Measurements from ENCODE around the gene MAMDC4. TPM values are rescaled to one million over a fixed set of nuclear protein-coding genes. Genes with fewer than 3 reads are reported as not detected.

MAMDC4 gene
- total and polyA plus RNA-seq, 2 of the 13 experiments (the other 11 are each of a cell fraction or from before 2014, with no cell fraction given) = 6.0 to 6.8 TPM

DNA sequence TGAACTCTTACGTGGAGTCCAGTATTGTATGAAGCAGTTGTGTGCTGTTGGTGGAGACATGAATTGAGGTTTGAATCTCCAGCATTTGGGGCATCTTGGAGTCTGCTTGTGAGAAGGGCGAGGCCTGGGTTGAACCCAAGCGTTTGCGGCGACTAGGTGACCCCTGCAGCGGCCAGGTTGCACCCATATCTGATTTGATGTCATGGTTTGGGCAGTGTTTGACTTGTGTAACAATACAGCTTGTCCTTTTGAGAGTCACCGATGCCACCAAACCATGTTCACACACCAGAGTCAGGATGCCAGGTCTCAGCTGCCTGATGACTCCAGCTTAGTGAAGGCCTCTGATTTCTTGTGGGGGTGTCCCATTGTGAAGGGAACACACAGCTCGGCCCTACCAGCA lies 36.3 kb downstream of the MAMDC4 start:
- ChIA-PET CTCF (ENCODE audit: low intra/inter-chr PET ratio, low total read pairs) (no interaction called here), POLR2A (interaction anchor here (7.1 kb wide), 1 partner anchor 41 kb away, joined by 45 read pairs; no protein-coding TSS in a partner anchor)
- DNase-seq (ENCODE audit: low spot score) (no peak), ATAC-seq (no peak), FAIRE-seq (no peak)
- Histone ChIP-seq H3K27ac (ENCODE audit: extremely low read length, insufficient read depth, low read length) (no peak overlapping the region), H4K20me1 (ENCODE audit: insufficient read depth, low read length) (0 out of 2 replicates have a peak, but pooled peaks cover 10% of the 10 kb centered on the region), H3K36me3 (replicated peaks in 1 of 2; ENCODE audit: control insufficient read depth in 1 of 2, insufficient read depth in 2 of 2, low read length in 2 of 2) (peaks cover 1 to 19% of the 10 kb centered on the region in 2 experiments; a peak in 4 of 5 replicates), H3K9ac (ENCODE audit: insufficient read depth, low read depth, low read length) (no peak overlapping the region), H3K4me1 (ENCODE audit: insufficient read depth, low read length) (peaks cover 37% of the 10 kb centered on the region), H3K79me2 (ENCODE audit: insufficient read depth, low read length) (peaks cover 61% of the 10 kb centered on the region), H3K4me2 (ENCODE audit: low read depth, low read length) (peak overlapping the region; percentile 32; the same call in 1 of the 2 replicates), H3K4me3 (replicated peaks in 1 of 3; ENCODE audit: insufficient read depth in 1 of 3, low read depth in 2 of 3, low read length in 3 of 3) (no peak overlapping the region), H3K9me3 (ENCODE audit: low read length) (no peaks in the 10 kb centered on the region), H3K27me3 (ENCODE audit: control insufficient read depth in 1 of 2, insufficient read depth in 2 of 2, low read length in 2 of 2) (no peaks in the 10 kb centered on the region), H2AFZ (ENCODE audit: low read length) (no peak overlapping the region)
- intact Hi-C loops (cut with micrococcal nuclease; ENCODE audit: unreplicated experiment) = loop anchor here (5.0 to 10.0 kb wide), 2 partner anchors 49 to 104 kb away; no protein-coding TSS in a partner anchor
- no TSS peak for BruUV-seq (replicated peaks)
- in situ Hi-C loops (cut with HindIII; ENCODE audit: extremely low pct_ligation_motif_present, low pct_unique_long_range_greater_than_20kb) = no loop called here
- TF ChIP-seq REXO4 (CRISPR knock-in tag; IDR thresholded peaks at IDR 0.05; ENCODE audit: borderline replicate concordance) (no peak), ZBTB3 (CRISPR knock-in tag; IDR thresholded peaks at IDR 0.05; ENCODE audit: borderline replicate concordance, low read depth) (no peak), MZF1 (CRISPR knock-in tag; IDR thresholded peaks at IDR 0.05; ENCODE audit: borderline replicate concordance) (no peak), ISX (CRISPR knock-in tag; conservative IDR thresholded peaks at IDR 0.05) (no peak), HMG20B (CRISPR knock-in tag; conservative IDR thresholded peaks at IDR 0.05) (no peak), AKAP8 (CRISPR knock-in tag; IDR thresholded peaks at IDR 0.05) (no peak), PAX8 (CRISPR knock-in tag; IDR thresholded peaks at IDR 0.05; ENCODE audit: borderline replicate concordance) (no peak), ARNTL (CRISPR knock-in tag; IDR thresholded peaks at IDR 0.05) (no peak), ZMYM4 (CRISPR knock-in tag; IDR thresholded peaks at IDR 0.05) (no peak)
- TF ChIP-seq, protein P1, sequence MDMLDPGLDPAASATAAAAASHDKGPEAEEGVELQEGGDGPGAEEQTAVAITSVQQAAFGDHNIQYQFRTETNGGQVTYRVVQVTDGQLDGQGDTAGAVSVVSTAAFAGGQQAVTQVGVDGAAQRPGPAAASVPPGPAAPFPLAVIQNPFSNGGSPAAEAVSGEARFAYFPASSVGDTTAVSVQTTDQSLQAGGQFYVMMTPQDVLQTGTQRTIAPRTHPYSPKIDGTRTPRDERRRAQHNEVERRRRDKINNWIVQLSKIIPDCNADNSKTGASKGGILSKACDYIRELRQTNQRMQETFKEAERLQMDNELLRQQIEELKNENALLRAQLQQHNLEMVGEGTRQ (IDR thresholded peaks at IDR 0.05; ENCODE audit: low read depth, low read length) = no peak
- TF ChIP-seq, protein P1 (CRISPR knock-in tag; IDR thresholded peaks at IDR 0.05; ENCODE audit: borderline replicate concordance) = no peak
- TF ChIP-seq, protein P2, sequence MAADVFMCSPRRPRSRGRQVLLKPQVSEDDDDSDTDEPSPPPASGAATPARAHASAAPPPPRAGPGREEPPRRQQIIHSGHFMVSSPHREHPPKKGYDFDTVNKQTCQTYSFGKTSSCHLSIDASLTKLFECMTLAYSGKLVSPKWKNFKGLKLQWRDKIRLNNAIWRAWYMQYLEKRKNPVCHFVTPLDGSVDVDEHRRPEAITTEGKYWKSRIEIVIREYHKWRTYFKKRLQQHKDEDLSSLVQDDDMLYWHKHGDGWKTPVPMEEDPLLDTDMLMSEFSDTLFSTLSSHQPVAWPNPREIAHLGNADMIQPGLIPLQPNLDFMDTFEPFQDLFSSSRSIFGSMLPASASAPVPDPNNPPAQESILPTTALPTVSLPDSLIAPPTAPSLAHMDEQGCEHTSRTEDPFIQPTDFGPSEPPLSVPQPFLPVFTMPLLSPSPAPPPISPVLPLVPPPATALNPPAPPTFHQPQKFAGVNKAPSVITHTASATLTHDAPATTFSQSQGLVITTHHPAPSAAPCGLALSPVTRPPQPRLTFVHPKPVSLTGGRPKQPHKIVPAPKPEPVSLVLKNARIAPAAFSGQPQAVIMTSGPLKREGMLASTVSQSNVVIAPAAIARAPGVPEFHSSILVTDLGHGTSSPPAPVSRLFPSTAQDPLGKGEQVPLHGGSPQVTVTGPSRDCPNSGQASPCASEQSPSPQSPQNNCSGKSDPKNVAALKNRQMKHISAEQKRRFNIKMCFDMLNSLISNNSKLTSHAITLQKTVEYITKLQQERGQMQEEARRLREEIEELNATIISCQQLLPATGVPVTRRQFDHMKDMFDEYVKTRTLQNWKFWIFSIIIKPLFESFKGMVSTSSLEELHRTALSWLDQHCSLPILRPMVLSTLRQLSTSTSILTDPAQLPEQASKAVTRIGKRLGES (CRISPR knock-in tag; IDR thresholded peaks at IDR 0.05; ENCODE audit: borderline replicate concordance) = no peak
- 89% methylated on average over 1 of the region's 8 CpGs for WGBS (ENCODE audit: low lambda C conversion rate)
